ENCODE results near the gene TCF4. TPM values are rescaled to one million over a fixed set of nuclear protein-coding genes. Genes with fewer than 3 reads are reported as not detected.

Gene TCF4
- total RNA-seq, 4 donors from 2014 or later = 30.3 to 51.1 (median 40.1) TPM

GRCh38 chr18:55448420-55448819 is 139.6 kb downstream of the TCF4 start:
- Histone ChIP-seq H3K27ac (no peak overlapping the region), H3K27me3 (no peaks in the 10 kb centered on the region), H3K36me3 (no peaks in the 10 kb centered on the region), H3K4me3 (no peak overlapping the region), H3K4me1 (peaks cover 0 to 6% (median 3%) of the 10 kb centered on the region in 4 donors), H3K9me3 (no peaks in the 10 kb centered on the region)
- no peak for TF ChIP-seq CTCF (IDR thresholded peaks at IDR 0.05)
- TF ChIP-seq POLR2A (IDR thresholded peaks at IDR 0.05) = no peak
- no peak for TF ChIP-seq EP300 (IDR thresholded peaks at IDR 0.05; ENCODE audit: low read depth)
- TF ChIP-seq POLR2AphosphoS5 (IDR thresholded peaks at IDR 0.05) = no peak
- DNase-seq = no peak
- in situ Hi-C loops (cut with MboI; ENCODE audit: low pct_ligation_motif_present in 1 of 4, low pct_unique_long_range_greater_than_20kb in 1 of 4, low sequenced_read_pairs in 3 of 4) (no loop called here), intact Hi-C loops (cut with DNase I; ENCODE audit: low total_unique reads) (no loop called here)
- WGBS, 2 donors (ENCODE audit: low coverage in 1 of 2) = 85 to 90% methylated on average over 3 to 4 of the region's 4 CpGs

- H3K27me3 ChIP-seq = no peaks in the 10 kb centered on the region
- H3K36me3 ChIP-seq = no peaks in the 10 kb centered on the region
- no peak for DNase-seq
- H3K27ac ChIP-seq = no peak overlapping the region
- no peaks in the 10 kb centered on the region for H3K9me3 ChIP-seq
- TF ChIP-seq EP300 (IDR thresholded peaks at IDR 0.05; ENCODE audit: low read depth) (no peak), POLR2AphosphoS5 (IDR thresholded peaks at IDR 0.05) (no peak), CTCF (IDR thresholded peaks at IDR 0.05) (no peak), POLR2A (IDR thresholded peaks at IDR 0.05) (no peak)
- no peak overlapping the region for H3K4me3 ChIP-seq
- 81 to 86% methylated on average over 2 to 3 of the region's 3 CpGs for WGBS, 2 donors (ENCODE audit: low coverage in 1 of 2)
- in situ Hi-C loops (cut with MboI; ENCODE audit: low pct_ligation_motif_present in 1 of 4, low pct_unique_long_range_greater_than_20kb in 1 of 4, low sequenced_read_pairs in 3 of 4) = no loop called here
- intact Hi-C loops (cut with DNase I; ENCODE audit: low total_unique reads) = no loop called here
- peaks cover 0 to 6% (median 3%) of the 10 kb centered on the region in 4 donors for H3K4me1 ChIP-seq
These were observed 140.3 kb downstream of the TCF4 start for GRCh38 chr18:55447672-55448018.

- H3K36me3 ChIP-seq = no peaks in the 10 kb centered on the region
- no peaks in the 10 kb centered on the region for H3K27me3 ChIP-seq
- H3K27ac ChIP-seq = no peak overlapping the region
- no peak overlapping the region for H3K4me3 ChIP-seq
- in situ Hi-C loops (cut with MboI; ENCODE audit: low pct_ligation_motif_present in 1 of 4, low pct_unique_long_range_greater_than_20kb in 1 of 4, low sequenced_read_pairs in 3 of 4) = no loop called here
- no peaks in the 10 kb centered on the region for H3K9me3 ChIP-seq
- 72 to 93% methylated on average over 3 to 5 of the region's 5 CpGs for WGBS, 2 donors (ENCODE audit: low coverage in 1 of 2)
- DNase-seq = no peak
- intact Hi-C loops (cut with DNase I; ENCODE audit: low total_unique reads) = no loop called here
- no peak for TF ChIP-seq POLR2A (IDR thresholded peaks at IDR 0.05)
- no peak for TF ChIP-seq CTCF (IDR thresholded peaks at IDR 0.05)
- TF ChIP-seq POLR2AphosphoS5 (IDR thresholded peaks at IDR 0.05) = no peak
- no peak for TF ChIP-seq EP300 (IDR thresholded peaks at IDR 0.05; ENCODE audit: low read depth)
- H3K4me1 ChIP-seq = peaks cover 0 to 3% (median under 1%) of the 10 kb centered on the region in 4 donors
These were observed 140.9 kb downstream of the TCF4 start for GRCh38 chr18:55446996-55447671.

DNA sequence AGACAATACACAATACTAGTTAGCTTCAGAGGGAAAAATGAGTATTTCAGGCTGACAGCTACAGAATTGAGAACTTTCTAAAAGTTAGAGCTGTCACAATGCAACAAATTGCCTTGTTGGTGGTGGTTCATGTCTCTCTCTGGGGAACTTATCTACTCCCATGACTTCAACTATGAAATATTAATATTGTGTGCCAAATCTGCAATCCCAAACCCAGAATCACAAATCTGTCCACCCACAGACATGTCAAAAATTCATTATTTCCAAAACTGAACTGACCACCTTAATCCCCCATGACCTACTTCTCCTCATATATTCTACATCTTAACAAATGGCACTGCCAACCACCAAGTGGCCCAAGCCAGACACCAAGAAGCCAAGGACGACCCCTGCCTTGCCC is 143.5 kb downstream of the TCF4 start:
- H3K4me3 ChIP-seq = no peak overlapping the region
- in situ Hi-C loops (cut with MboI; ENCODE audit: low pct_ligation_motif_present in 1 of 4, low pct_unique_long_range_greater_than_20kb in 1 of 4, low sequenced_read_pairs in 3 of 4) = no loop called here
- H3K27ac ChIP-seq = no peak overlapping the region
- TF ChIP-seq POLR2A (IDR thresholded peaks at IDR 0.05) = no peak
- no peak for TF ChIP-seq POLR2AphosphoS5 (IDR thresholded peaks at IDR 0.05)
- TF ChIP-seq EP300 (IDR thresholded peaks at IDR 0.05; ENCODE audit: low read depth) = no peak
- TF ChIP-seq CTCF (IDR thresholded peaks at IDR 0.05) = no peak
- intact Hi-C loops (cut with DNase I; ENCODE audit: low total_unique reads) = no loop called here
- DNase-seq = no peak
- H3K27me3 ChIP-seq = no peaks in the 10 kb centered on the region
- no peaks in the 10 kb centered on the region for H3K9me3 ChIP-seq
- H3K4me1 ChIP-seq = no peaks in the 10 kb centered on the region
- no peaks in the 10 kb centered on the region for H3K36me3 ChIP-seq
- WGBS, 2 donors (ENCODE audit: low coverage in 1 of 2) = 86 to 88% methylated on average over 1 of the region's 1 CpG
